ENCODE measurements around the gene ARHGAP45. TPM values are rescaled to one million over a fixed set of nuclear protein-coding genes. Genes with fewer than 3 reads are reported as not detected.

The ARHGAP45 gene
- total and polyA plus RNA-seq, 2 experiments from 2014 or later: 24.7 to 71.8 TPM

GRCh38 chr19:1063909-1064660 lies 2.9 kb upstream of the ARHGAP45 start:
- Mint-ChIP-seq H3K9me3 (peaks cover 13% of the 10 kb centered on the region; the same call in 2 of the 3 replicates), H3K4me1 (peaks cover 21% of the 10 kb centered on the region), H3K4me3 (peak overlapping the region; percentile 66), H3K27me3 (ENCODE audit: insufficient read depth, low read depth, poor library complexity) (peaks cover 24% of the 10 kb centered on the region), H3K27ac (no peak overlapping the region), H3K36me3 (ENCODE audit: low read depth) (peaks cover 5% of the 10 kb centered on the region; the same call in 2 of the 3 replicates)
- no peaks in the 10 kb centered on the region for H3K36me3 ChIP-seq (ENCODE audit: insufficient read depth)
- H3K4me1 ChIP-seq (ENCODE audit: insufficient read depth): peaks cover 8% of the 10 kb centered on the region; the same call in 1 of the 2 replicates
- no peaks in the 10 kb centered on the region for H3K9me2 ChIP-seq (ENCODE audit: insufficient read depth)
- DNase-seq (ENCODE audit: low spot score): peak; percentile 82
- peak; percentile 46 for ATAC-seq
- H3K27me3 ChIP-seq (ENCODE audit: insufficient read depth): peaks cover 14% of the 10 kb centered on the region
- H4K20me1 ChIP-seq (replicated peaks; ENCODE audit: insufficient read depth): no peaks in the 10 kb centered on the region
- TF ChIP-seq EZH2 (IDR thresholded peaks at IDR 0.05; ENCODE audit: low read depth, unreplicated experiment): no peak
- peaks cover 18% of the 10 kb centered on the region for H3F3A ChIP-seq (replicated peaks; ENCODE audit: low read depth)
- no peak overlapping the region; the same call in 1 of the 2 replicates for H3K27ac ChIP-seq (ENCODE audit: low read depth)
- no peaks in the 10 kb centered on the region for H3K79me2 ChIP-seq (replicated peaks; ENCODE audit: insufficient read depth)
- peak overlapping the region; percentile 60 for H3K4me3 ChIP-seq
- peak overlapping the region; percentile 85 for H3K4me2 ChIP-seq
- H2AFZ ChIP-seq: no peak overlapping the region; the same call in 1 of the 2 replicates

- DNase-seq (ENCODE audit: low spot score) (peak; percentile 90), ATAC-seq (peak; percentile 67)
- peak overlapping the region; percentile 85 for H3K4me2 ChIP-seq
- Mint-ChIP-seq H3K27me3 (ENCODE audit: insufficient read depth, low read depth, poor library complexity) (peaks cover 24% of the 10 kb centered on the region), H3K4me3 (peak overlapping the region; percentile 66), H3K36me3 (ENCODE audit: low read depth) (no peaks in the 10 kb centered on the region), H3K9me3 (peaks cover 7% of the 10 kb centered on the region; the same call in 2 of the 3 replicates), H3K27ac (no peak overlapping the region), H3K4me1 (peaks cover 21% of the 10 kb centered on the region)
- H3K27ac ChIP-seq (ENCODE audit: low read depth): no peak overlapping the region
- no peaks in the 10 kb centered on the region for H3K9me2 ChIP-seq (ENCODE audit: insufficient read depth)
- H2AFZ ChIP-seq: peak overlapping the region; percentile 89
- H4K20me1 ChIP-seq (replicated peaks; ENCODE audit: insufficient read depth): no peaks in the 10 kb centered on the region
- no peaks in the 10 kb centered on the region for H3K79me2 ChIP-seq (replicated peaks; ENCODE audit: insufficient read depth)
- peak; percentile 21; the same call in 1 of the 2 replicates for TF ChIP-seq CREB1 (CRISPR knock-in tag; IDR thresholded peaks at IDR 0.05; ENCODE audit: low read depth)
- TF ChIP-seq REST (IDR thresholded peaks at IDR 0.05; ENCODE audit: unreplicated experiment): no peak
- TF ChIP-seq JUNB (IDR thresholded peaks at IDR 0.05; ENCODE audit: unreplicated experiment): no peak
- no peak for TF ChIP-seq NANOG (IDR thresholded peaks at IDR 0.05; ENCODE audit: borderline replicate concordance)
- peak; percentile 62 to 73 for TF ChIP-seq CTCF (conservative IDR thresholded peaks at IDR 0.05; ENCODE audit: low read depth in 2 of 2)
- TF ChIP-seq EZH2 (IDR thresholded peaks at IDR 0.05; ENCODE audit: low read depth, unreplicated experiment): no peak
- H3F3A ChIP-seq (replicated peaks; ENCODE audit: low read depth): peaks cover 18% of the 10 kb centered on the region
- H3K4me1 ChIP-seq (ENCODE audit: insufficient read depth): peaks cover 8% of the 10 kb centered on the region; the same call in 1 of the 2 replicates
- peak overlapping the region; percentile 60 for H3K4me3 ChIP-seq
- no peaks in the 10 kb centered on the region for H3K36me3 ChIP-seq (ENCODE audit: insufficient read depth)
- H3K27me3 ChIP-seq (ENCODE audit: insufficient read depth): peaks cover 14% of the 10 kb centered on the region
These were observed 2.0 kb upstream of the ARHGAP45 start for GRCh38 chr19:1064661-1065605.
